GM18858 (cell line): Measurements from ENCODE around the gene SPOUT1.
A peak's percentile ranks its signal among the peaks of the same experiment; 100 is the strongest.
"Not testable (repeated sequence)": the region's sequence is repeated elsewhere in the genome, so short reads cannot be mapped to it uniquely, and the experiment has no call there.

Experiments used
- ATAC-seq: cut with Tn5 transposase; IDR thresholded peaks from one replicate; pipeline ENCODE4 v1.9.1; 2021; ENCODE audit not compliant: unreplicated experiment

Gene SPOUT1

DNA sequence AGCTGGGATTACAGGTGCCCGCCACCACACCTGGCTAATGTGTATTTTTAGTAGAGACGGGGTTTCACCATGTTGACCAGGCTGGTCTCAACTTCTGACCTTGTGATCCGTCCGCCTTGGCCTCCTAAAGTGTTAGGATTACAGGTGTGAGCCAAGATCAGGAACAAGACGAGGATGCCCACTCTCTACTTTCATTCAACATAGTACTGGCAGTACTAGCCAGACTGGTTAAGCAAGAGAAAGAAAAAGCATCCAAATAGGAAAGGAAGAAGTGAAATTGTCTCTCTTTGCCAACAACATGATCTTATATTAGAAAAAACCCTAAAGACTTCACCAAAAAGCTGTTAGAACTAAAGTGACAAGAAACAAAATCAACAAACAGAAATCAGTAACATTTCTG, 18.7 kb downstream of the SPOUT1 start:
- no peak for ATAC-seq

- no peak for ATAC-seq
These were observed 19.8 kb downstream of the SPOUT1 start for GRCh38 chr9:128809831-128810230.

DNA sequence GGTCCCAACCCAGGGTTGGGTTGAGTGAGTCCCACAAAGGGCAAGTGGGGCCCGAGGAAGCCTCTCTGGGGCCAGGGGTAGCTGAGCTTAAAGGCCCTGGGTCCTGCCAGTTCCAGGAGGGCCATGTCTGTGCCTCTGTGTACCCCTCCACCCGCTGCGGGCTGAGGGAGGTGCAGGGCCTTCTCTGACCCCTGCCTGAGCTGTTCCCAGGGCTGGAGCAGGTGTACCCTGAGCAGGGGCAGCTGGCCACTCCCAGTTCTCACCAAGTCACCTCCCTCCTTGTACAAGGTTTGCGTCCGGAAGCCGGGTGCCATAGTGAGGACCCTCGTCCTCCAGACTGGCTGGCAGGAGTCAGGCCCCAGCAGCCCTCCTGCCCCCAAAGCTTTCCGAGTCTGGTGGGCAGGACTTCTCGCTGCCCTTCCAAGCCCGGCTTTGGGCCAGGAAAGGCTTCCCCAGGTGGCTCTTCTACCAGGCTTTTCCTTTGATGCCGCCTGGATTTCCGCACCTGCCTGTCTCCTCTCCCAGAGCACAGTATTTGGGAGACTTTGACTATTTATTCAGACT, 20.5 kb downstream of the SPOUT1 start:
- ATAC-seq, result no peak

- ATAC-seq, result no peak
These were observed 21.1 kb downstream of the SPOUT1 start for GRCh38 chr9:128808543-128808942.

DNA sequence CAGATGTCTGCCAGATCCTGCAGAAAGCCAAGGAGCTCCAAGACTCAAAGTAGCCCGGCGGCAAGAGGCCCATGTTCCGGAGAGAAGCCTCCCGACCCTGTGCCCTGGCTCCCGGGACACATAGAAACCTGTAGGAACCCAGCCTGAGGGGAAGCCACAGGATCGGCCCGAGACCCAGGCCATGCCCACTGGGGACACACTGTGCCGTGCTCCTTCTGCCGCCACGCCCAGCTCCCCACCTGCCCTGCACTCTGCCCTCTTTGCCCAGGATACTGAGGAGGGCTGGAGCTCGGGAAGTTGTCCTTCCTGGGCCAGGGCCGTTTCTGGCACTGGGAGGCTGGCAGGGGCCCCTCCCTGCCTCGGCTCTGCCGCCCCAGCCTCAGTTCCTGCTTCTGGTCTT, 21.8 kb downstream of the SPOUT1 start:
- no peak for ATAC-seq

DNA sequence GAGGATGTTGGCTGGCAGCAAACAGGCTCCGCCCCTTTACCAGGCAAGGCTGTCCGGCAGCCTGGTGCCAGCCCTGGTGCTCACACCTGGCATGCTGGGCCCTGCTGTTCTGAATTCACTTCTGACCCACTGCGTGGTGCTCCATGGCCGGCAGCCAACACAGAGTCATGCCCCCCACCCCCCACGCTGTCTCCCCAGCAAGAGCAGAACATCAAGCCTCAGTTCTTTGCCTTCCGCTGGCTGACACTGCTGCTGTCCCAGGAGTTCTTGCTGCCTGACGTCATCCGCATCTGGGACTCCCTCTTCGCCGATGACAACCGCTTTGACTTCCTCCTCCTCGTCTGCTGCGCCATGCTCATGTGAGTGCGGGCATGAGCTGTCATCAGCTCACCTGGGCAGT, 23.9 kb downstream of the SPOUT1 start:
- ATAC-seq, result no peak

DNA sequence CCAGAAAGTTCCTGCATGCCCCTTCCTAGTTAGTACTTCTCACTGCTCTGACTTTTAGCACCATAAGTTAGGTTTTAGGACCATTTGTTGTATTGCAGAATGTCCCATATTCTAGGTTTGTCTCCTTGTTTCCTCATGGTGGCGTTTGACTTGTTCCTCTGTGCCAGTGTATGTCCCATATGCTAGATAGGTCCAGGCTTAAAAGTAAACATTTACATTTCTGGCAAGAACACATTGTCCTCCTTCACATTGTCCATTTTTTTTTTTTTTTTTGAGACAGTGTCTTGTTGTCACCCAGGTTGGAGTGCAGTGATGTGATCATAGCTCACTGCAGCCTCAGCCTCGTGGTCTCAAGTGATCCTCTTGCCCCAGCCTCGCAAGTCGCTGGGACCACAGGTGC, 27.1 kb downstream of the SPOUT1 start:
- no peak for ATAC-seq

DNA sequence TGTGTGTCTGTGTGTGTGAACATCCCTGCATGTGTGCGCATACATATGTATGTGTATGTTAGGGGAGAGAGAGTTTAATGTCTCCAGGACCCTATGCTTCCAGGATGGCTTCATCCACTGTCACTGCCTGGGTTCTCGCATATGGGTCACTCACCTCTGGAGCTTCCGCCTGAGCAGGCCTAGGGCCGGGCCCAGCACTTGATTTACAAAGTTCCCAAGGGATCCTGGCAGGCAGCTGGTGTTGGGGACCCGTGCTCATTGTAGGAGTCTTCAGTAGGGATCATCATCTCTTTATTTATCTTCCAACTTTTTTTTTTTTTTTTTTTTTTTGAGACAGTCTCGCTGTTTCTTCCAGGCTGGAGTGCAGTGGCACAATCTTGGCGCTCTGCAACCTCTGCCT, 29.5 kb downstream of the SPOUT1 start:
- no peak for ATAC-seq

DNA sequence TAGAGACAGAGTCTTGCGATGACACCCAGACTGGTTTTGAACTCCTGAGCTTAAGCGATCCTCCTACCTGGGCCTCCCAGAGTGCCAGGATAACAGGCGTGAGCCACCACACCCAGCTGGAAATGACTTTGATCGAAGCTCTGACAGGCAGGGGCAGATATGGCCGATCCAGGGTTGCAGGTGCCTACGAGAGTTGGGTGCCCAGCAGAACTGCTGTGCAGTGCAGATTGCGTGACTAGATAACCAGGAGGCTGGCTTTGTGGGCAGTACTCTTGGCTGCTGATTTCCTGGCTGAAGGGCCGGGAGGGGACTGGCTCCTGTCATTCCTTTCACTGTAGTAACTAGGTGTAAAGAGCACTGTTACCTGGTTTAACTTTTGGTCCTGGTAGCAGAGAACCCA, 30.7 kb downstream of the SPOUT1 start:
- ATAC-seq, result no peak

DNA sequence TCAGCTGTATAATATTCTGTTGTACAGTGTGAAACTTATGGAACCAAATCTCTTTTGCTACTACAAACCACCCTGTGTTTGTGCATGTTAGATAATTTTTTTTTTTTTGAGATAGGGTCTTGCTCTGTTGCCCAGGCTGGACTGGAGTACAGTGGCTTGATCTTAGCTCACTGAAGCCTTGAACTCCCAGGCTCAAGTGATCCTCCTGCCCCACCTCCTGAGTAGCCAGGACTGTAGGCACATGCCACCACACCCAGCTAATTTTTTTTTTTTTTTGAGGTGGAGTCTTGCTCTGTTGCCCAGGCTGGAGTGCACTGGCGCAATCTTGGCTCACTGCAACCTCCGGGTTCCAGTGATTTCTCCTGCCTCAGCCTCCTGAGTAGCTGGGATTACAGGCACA, 34.6 kb downstream of the SPOUT1 start:
- not testable (repeated sequence) for ATAC-seq

DNA sequence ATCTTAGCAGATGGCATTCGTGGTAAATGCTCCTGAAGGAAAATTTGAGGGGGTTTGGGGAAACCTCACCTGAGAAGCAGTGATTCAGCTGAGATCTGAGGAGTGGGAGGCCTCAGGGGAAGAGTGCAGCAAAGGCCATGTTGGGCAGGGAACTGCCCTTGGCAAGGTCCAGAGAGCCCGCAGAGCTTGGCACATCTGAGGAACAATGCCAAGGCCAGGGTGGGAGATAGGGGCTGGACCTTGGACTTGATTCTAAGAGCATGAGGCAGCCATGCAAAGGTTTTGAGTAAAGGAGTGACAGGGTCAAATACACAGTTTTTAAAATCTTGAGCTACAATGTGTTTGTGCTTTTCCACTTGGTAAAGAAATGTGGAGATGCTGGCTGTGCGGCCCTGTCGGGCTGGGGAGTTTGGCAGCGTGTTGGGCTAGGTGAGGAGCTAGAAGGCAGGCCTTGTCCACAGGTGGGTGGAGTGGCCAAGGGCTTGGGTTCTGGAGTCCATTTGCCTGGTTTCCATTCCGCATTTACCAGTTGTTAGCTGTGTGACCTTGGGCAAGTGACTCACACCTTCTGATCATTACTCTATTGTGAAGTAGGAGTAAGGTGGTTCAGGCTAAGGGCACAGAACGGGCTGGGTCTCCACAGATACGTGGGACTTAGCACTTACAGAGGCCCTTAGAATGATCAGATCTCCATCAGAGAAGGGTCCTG, 36.5 kb downstream of the SPOUT1 start:
- ATAC-seq, result no peak

DNA sequence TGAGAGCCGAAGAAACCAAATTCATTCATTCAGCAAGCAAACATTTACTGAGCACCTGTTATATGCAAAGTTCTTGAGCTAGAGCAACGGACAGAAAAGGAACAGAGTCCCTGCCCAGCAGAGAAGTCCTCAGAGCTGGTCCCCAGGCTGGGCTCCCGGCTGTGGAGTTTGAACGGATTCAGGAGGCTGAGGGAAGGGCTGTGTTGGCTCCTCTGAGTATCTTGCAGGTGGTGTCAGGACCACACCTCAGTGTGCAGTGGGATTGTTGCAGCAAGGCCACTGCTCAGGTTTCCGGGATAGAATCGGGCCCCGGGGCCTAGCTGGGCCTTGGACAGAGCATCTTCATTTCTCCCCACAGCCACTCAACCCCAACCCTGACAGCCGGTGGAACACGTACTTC, 37.5 kb downstream of the SPOUT1 start:
- no peak for ATAC-seq

DNA sequence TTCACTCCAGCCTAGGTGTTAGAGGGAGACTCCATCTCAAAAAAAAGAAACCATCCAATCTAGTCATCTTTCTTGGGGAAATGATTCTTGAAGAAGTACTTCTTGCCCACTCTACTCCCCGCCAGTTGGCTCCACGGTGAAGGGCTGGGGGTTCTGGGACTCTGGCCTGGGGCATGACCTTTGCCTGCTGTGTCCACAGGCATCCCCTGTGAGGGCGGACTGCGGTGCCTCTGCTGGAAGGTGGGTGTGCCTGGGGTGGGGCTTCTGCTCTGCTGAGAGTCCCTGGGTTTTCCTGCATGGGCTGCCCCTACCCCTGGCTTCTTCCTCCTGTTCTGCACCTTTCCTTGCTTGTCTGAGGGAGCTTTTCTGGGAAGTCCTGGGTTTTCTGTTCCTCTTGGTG, 39.1 kb downstream of the SPOUT1 start:
- no peak for ATAC-seq

- no peak for ATAC-seq
These were observed 41.1 kb downstream of the SPOUT1 start for GRCh38 chr9:128788445-128788844.

DNA sequence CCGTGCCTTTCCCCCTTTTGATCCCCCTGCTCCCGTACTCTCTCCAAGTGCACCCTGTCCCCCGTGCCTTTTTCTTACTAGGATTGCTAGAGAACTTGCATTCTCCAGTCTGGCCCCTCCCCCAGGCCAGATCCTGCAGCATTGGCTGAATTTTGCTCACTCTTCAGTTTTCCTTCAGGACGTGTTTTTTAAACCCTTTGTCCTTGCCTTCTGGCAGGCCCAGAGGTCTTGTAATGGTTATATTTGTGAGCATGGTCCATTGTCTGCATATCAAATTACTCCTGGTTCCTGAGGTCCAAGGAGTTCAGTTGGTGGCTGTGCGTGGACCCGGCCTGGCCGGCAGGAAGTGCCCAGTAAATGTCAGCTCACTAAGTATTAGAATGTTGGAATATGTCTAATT, 41.9 kb downstream of the SPOUT1 start:
- ATAC-seq, result no peak

GRCh38 chr9:128786681-128787601, 42.7 kb downstream of the SPOUT1 start, which contains the start of gene TBC1D13:
TSS of gene TBC1D13 (plus strand) at chr9:128787253. CDS start at chr9:128787354, 101 bp downstream.
- ATAC-seq, result peak; percentile 63

DNA sequence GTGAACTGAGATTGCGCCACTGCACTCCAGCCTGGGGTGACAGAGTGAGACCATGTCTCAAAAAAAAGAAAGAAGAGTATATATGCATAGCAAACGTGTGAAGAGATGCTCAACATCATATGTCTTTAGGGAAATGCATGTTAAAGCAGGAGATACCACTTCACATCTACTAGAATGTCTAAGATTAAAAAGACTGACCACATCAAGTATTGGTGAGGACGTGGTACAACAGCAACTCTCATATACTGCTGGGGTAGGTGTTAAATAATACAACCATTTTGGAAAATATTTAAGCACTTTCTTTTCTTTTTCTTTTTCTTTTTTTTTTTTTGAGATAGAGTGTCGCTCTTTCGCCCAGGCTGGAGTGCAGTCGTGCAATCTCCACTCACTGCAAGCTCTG, 44.2 kb downstream of the SPOUT1 start:
- ATAC-seq, result no peak

DNA sequence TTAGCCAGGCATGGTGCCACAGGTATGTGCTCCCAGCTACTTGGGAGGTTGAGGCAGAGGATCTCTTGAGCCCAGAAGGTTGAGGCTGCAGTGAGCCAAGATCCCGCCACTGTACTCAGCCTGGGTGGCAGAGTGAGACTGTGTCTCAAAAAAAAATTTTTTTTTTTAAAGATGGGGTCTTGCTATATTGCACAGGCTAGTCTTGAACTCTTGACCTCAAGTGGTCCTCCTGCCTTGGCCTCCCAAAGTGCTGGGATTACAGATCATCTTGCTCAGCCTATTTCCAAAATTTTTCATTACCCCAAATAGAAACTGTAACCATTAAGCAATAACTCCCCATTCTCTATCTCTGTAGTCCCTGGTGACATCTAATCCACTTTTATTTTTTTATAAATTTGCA, 46.9 kb downstream of the SPOUT1 start:
- ATAC-seq, result no peak

- no peak for ATAC-seq
These were observed 48.2 kb downstream of the SPOUT1 start for GRCh38 chr9:128781187-128782070.

DNA sequence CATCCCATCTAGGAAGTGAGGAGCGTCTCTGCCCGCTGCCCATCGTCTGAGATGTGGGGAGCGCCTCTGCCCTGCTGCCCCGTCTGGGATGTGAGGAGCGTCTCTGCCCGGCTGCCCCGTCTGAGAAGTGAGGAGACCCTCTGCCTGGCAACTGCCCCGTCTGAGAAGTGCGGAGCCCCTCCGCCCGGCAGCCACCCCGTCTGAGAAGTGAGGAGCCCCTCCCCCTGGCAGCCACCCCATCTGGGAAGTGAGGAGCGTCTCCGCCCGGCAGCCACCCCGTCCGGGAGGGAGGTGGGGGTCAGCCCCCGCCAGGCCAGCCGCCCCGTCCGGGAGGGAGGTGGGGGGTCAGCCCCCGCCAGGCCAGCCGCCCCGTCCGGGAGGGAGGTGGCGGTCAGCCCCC, 49.5 kb downstream of the SPOUT1 start:
- not testable (repeated sequence) for ATAC-seq

GRCh38 chr9:128774804-128775203, 54.8 kb downstream of the SPOUT1 start:
- no peak for ATAC-seq
